GM21786 (cell line): ENCODE data around the gene CCDC106.

Experiments
- ATAC-seq: cut with Tn5 transposase; IDR thresholded peaks from one replicate; pipeline ENCODE4 v1.9.1; 2021; ENCODE audit not compliant: unreplicated experiment

The CCDC106 gene

DNA sequence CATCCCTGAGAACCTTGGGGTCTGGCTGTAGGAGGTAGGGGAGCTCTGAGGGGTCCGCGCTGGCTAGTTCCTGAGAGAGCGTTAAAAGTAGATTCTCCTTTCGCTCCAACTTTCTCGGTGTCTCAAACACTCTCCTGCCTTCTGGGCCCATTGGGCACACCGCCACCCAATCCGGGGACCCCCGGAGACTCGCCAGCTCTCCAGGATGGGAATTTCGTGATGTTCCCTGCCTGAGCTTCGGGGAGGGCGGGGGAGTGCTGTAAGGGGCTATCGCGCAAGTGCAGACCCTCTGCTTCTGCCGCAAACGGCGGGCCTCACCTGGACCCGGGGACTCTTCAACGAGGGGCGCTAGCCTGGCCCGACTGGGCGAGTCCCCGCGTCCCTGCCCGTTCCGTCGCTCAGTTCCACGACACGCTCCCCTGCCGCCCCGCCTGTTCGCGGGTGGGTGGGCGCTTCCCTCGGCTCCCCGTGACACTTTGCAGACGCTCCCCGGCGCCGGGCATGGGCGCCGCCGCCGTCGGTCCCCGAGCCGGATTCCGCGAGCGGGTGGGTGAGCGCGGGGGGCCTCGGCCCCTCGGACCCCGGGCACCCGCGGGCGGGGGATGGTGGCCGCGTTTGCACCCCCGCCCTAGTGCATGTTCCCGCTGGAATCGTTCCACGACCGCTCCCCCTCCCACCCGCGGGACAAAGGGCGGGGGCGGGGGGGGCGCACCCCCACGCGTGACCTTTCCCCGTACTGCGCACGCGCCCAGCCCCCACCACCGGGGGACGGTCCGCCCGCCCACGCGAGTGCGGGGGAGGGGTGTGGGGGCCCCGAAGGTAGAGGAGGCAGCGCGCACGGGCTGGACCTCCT, at the start of gene CCDC106:
CCDC106 (plus strand) TSS at position 481 of the 853 bp plus-strand sequence. CDS start 835 bp downstream, outside the sequence.
- peak; percentile 41 for ATAC-seq

DNA sequence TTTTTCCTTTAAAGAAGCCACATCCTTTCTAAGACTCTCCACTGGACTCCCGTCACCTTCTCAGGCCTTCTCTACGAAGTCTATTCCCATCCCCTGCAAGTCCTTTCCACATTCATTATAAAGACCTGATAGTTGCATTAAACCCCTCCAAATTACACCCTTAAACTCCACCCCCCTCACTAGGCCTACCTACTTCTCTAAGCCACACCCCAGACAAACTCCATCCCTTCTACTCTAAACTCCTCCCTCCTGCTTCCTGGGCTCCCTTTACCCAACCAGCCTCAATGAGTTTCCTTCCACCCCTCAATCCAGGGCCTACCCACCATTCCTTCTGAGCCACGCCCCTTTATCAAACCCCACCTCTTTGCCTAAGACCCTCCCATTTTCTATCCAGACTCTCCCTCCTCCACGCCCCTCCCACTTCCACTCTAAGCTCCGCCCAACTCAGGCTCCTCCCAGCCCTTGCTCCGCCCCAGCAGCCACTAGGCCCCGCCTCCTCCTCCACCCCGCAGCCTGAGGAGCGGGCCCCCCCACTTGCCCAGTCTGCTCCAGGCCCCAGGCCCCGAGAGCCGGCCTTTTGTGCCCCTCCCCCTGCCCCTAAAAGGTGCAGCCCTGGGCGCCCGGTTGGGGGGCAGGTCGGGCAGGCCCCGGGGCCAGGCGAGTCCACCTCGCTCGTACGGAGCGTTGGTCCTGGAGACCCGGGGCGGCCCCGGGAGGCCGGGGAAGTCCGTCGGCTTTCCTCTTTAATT, 49.1 kb upstream of the CCDC106 start:
- peak; percentile 51 for ATAC-seq

- peak; percentile 53 for ATAC-seq
Observed at GRCh38 chr19:55599468-55599841, 48.6 kb upstream of the CCDC106 start, which contains the start of gene FIZ1. TSS of gene FIZ1 (minus strand) at chr19:55599517. CDS start at chr19:55597865, 1,652 bp downstream.

DNA sequence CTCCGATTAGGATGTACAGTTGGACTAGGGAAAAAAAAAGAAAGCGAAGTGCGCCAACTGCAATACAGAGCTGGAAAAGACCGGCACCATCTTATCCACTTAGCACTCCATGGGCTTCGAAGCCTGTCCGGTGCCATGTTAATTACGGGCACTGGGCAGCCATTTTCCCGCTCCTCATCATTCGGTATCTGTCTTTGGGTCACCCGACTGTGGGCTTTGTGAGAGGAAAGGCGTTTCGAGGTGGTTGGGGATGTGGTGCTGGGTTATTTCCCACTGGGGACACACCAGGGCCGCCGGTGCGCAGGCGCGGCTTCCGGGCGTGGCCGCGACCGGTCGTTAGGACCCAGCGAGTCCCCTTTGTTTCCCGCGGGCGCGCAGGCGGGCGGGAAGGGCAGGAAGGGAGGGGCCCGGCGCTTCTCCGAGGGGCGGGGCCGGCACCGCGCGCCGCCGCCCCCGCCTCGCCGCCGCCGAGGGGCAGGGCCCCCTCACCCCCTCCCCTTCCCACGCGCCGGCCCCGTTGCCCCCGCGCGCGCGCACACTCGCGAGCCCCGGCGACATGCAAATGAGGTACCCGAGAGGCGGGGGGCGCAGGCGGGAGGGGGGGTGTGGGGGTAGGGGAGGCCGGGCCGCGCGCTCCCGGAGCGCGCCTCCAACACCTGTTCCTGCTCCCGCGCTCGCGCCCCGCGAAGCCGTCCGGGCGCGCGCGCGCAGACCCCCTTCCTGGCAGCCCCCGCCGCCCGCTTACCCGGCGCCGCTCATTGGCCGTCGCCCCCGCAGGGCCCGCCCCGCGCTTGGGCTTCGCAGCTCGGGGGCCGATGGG, 48.0 kb upstream of the CCDC106 start, which contains the start of gene ZNF524:
ZNF524 (plus strand) TSS at position 447 of the 820 bp plus-strand sequence. CDS start 1,825 bp downstream, outside the sequence.
- peak; percentile 33 for ATAC-seq

DNA sequence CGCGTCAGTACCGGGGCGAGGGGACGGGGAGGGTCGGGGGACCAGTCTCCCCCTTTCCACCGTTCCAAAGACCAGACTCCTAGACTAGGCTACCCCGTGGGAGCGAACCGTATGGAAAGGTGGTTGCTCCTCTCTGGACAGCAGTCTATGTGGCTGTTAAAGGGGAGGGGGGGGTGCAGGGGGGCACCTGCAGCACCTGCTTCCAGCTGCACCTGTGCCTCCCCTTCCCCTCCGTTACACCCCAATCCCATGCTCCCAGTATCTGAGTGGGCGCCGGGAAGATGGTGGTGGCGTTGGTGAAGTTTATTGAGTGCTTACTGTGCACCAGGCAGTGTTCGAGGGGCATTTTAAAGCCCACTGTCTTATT, 47.4 kb upstream of the CCDC106 start:
- no peak for ATAC-seq

GRCh38 chr19:55601084-55601483, 46.9 kb upstream of the CCDC106 start:
- ATAC-seq: no peak

GRCh38 chr19:55602104-55603001, 45.7 kb upstream of the CCDC106 start:
- no peak for ATAC-seq

DNA sequence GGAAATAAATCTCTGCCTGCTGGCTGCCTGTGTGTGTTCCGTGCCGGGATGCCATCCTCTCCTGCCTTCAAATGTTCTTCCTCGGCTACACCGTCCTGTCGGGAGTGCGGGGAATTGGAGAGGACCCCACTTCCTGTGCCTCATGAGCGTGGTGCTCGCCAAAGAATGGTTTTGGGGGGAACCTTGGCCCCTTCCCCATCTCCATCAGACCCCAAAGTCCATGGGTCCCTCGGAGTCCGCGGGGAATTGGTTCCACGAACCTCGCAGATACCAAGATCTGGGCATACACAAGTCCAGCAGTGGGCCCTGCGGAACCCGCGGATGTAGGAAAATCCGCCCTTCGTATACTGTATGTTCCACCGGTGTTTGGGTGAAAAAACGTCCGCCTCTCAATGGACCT, 44.9 kb upstream of the CCDC106 start:
- no peak for ATAC-seq

GRCh38 chr19:55603581-55604292, 44.3 kb upstream of the CCDC106 start:
- ATAC-seq: no peak

DNA sequence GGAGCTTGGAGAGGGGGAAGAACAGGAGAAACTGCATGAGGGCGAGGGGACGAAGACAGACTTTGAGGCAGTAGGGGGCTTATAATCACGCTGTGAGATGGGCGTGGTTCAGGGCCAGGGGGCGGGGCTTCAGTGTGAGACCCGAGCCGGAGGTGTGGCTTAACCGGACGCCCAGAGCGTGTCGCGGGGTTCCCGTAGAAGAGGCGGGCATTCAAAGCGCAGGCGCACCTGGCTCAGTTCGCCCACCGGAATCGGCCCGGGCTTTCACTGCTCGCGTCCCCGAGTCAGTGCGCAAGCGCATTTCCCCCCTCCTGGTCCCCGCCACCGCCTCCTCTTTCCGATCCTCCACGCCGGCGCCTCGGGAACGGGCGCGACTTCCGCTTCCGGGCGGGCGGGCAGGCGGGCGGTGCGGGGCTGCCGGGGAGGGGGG, 42.8 kb upstream of the CCDC106 start:
- ATAC-seq: peak; percentile 67

- ATAC-seq: peak; percentile 34
Observed at GRCh38 chr19:55605637-55606470, 42.2 kb upstream of the CCDC106 start, which contains the start of gene ZNF865. TSS of gene ZNF865 (plus strand) at chr19:55605647. CDS start at chr19:55613619, 7,972 bp downstream.

- no peak for ATAC-seq
Observed at GRCh38 chr19:55606471-55606787, 41.6 kb upstream of the CCDC106 start.

DNA sequence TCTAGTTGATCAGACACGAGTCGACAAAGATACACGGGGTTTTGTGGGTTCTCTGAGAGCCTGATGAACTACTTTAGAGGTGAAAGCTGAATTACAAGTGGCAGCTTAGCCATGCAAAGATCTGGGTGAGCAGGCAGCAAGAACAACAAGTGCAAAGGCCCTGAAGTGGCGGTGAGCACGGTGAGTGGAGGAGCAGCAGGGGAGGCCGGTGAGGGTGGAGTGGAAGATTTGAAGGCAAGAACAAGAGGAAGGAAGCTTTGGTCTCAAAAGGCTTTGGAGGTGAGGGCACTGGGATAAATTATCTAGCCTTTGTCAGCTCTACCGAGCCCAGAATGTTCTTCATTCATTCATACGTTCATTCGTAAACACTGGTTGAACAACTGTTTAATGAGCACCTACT, 41.2 kb upstream of the CCDC106 start:
- ATAC-seq: no peak

DNA sequence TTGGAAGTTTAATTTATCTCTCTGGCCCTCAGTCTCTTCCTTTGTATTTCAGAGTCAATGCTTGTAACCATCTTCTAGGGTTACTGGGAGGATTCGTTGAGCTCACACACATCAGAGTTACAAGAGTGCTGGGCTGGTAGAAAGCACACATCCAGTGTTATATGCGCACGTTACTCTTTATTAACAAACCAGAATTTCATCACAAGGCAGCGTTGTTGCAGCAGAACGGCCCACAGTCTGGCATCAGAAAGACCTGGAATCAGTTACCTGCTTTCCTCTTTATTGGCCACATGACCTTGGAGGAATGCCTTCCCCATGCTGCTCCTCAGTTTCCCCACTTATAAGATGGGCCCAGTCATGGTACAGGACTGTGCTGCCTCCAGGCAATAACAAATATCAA, 38.7 kb upstream of the CCDC106 start:
- ATAC-seq: no peak

- ATAC-seq: no peak
Observed at GRCh38 chr19:55611300-55611982, 36.6 kb upstream of the CCDC106 start.

- no peak for ATAC-seq
Observed at GRCh38 chr19:55611983-55612645, 35.9 kb upstream of the CCDC106 start.

GRCh38 chr19:55613396-55613795, 34.6 kb upstream of the CCDC106 start:
- ATAC-seq: no peak
